DND-41 (cell line): ENCODE data around the gene ATP13A3.
A peak's percentile ranks its signal among the peaks of the same experiment; 100 is the strongest.

Experiments used
- ATAC-seq: fragments of 200-7000 bp; cut with Tn5 transposase; 3 replicates; pipeline ENCODE4 v1.9.1; 2021; ENCODE audit warnings: low read depth; ENCODE audit not compliant: insufficient read depth
- DNase-seq: peaks from one replicate; pipeline ENCODE4 v3.0.0-alpha.2; 2020
- H2AFZ ChIP-seq: 2 replicates; pipeline ENCODE4 v1.6.0; 2012; ENCODE audit warnings: low read depth, low read length
- H3K27ac ChIP-seq: 2 replicates; pipeline ENCODE4 v1.5.1; 2012; ENCODE audit warnings: low read length, inconsistent platforms
- H3K27me3 ChIP-seq: fragments of 200-600 bp; sonication (generic); 2 replicates; pipeline ENCODE4 v1.6.0; 2012; ENCODE audit warnings: low read length, mild to moderate bottlenecking, inconsistent platforms; ENCODE audit not compliant: insufficient read depth, poor library complexity
- H3K36me3 ChIP-seq: 2 replicates; pipeline ENCODE4 v1.5.1; 2012; ENCODE audit warnings: low read length, inconsistent platforms; ENCODE audit not compliant: insufficient read depth
- H3K4me1 ChIP-seq: 2 replicates; pipeline ENCODE4 v1.5.1; 2012; ENCODE audit warnings: mild to moderate bottlenecking, low read length; ENCODE audit not compliant: insufficient read depth
- H3K4me2 ChIP-seq: 2 replicates; pipeline ENCODE4 v1.6.0; 2012; ENCODE audit warnings: mild to moderate bottlenecking, moderate library complexity, low read length, inconsistent platforms; ENCODE audit not compliant: insufficient read depth
- H3K4me3 ChIP-seq, 2 experiments: fragments of 200-600 bp in 1 of 2; shearing (Covaris generic) in 1 of 2; 2 replicates each; pipeline ENCODE4 v1.5.1; 2012 to 2016; ENCODE audit warnings: inconsistent platforms in 2 of 2, low read length in 2 of 2, mild to moderate bottlenecking in 2 of 2, low read depth in 1 of 2, moderate library complexity in 1 of 2
- H3K79me2 ChIP-seq: 2 replicates; pipeline ENCODE4 v1.6.0; 2012; ENCODE audit warnings: low read length, inconsistent platforms; ENCODE audit not compliant: insufficient read depth
- H3K9ac ChIP-seq: 2 replicates; pipeline ENCODE4 v1.6.0; 2012; ENCODE audit warnings: low read depth, mild to moderate bottlenecking, inconsistent platforms, low read length, moderate library complexity
- H3K9me3 ChIP-seq: 2 replicates; pipeline ENCODE4 v1.5.1; 2012; ENCODE audit warnings: low read length, moderate library complexity, mild to moderate bottlenecking, inconsistent platforms; ENCODE audit not compliant: insufficient read depth, severe bottlenecking
- H4K20me1 ChIP-seq: 2 replicates; pipeline ENCODE4 v1.6.0; 2012; ENCODE audit warnings: low read length; ENCODE audit not compliant: insufficient read depth
- EZH2 ChIP-seq: IDR thresholded peaks from 3 replicates; pipeline ENCODE4 v1.6.1; 2012; ENCODE audit warnings: borderline replicate concordance, low read depth, mild to moderate bottlenecking, moderate library complexity, low read length, inconsistent platforms; ENCODE audit not compliant: severe bottlenecking
- TF ChIP-seq, protein P1 (sequence below): IDR thresholded peaks from 2 replicates; pipeline ENCODE4 v1.5.1; 2012; ENCODE audit warnings: borderline replicate concordance, low read length, moderate library complexity, mild to moderate bottlenecking; ENCODE audit not compliant: poor library complexity, severe bottlenecking; ENCODE audit errors: extremely low read depth

The ATP13A3 gene

GRCh38 chr3:194364652-194365434 is 122.0 kb downstream of the ATP13A3 start:
- H3K4me2 ChIP-seq, result no peak overlapping the region

DNA sequence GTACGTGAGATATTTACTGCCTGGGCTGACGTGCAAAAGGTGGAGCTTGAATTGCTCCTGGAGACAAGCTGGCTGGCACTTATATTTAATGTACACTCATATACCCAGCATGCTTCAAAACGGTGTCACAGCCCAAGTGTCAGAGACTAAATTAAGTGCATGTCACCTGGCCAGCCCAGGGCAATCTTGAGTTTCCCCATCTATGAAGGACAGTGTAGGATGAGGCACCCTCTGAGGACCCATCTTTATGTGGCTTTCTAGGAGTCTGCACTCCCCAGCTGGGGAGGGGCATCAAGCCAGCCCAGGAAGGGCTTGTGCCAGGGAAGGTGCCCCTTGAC is 122.5 kb downstream of the ATP13A3 start:
- ATAC-seq (no peak), DNase-seq (no peak)
- no peaks in the 10 kb centered on the region for H3K79me2 ChIP-seq
- no peaks in the 10 kb centered on the region for H4K20me1 ChIP-seq
- H3K36me3 ChIP-seq, result no peaks in the 10 kb centered on the region
- no peak overlapping the region for H2AFZ ChIP-seq
- H3K4me1 ChIP-seq, result no peaks in the 10 kb centered on the region
- TF ChIP-seq EZH2, result no peak
- TF ChIP-seq, protein P1, sequence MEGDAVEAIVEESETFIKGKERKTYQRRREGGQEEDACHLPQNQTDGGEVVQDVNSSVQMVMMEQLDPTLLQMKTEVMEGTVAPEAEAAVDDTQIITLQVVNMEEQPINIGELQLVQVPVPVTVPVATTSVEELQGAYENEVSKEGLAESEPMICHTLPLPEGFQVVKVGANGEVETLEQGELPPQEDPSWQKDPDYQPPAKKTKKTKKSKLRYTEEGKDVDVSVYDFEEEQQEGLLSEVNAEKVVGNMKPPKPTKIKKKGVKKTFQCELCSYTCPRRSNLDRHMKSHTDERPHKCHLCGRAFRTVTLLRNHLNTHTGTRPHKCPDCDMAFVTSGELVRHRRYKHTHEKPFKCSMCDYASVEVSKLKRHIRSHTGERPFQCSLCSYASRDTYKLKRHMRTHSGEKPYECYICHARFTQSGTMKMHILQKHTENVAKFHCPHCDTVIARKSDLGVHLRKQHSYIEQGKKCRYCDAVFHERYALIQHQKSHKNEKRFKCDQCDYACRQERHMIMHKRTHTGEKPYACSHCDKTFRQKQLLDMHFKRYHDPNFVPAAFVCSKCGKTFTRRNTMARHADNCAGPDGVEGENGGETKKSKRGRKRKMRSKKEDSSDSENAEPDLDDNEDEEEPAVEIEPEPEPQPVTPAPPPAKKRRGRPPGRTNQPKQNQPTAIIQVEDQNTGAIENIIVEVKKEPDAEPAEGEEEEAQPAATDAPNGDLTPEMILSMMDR, result no peak
- H3K9me3 ChIP-seq, result no peaks in the 10 kb centered on the region
- H3K4me3 ChIP-seq, result no peak overlapping the region
- no peak overlapping the region for H3K4me2 ChIP-seq
- no peak overlapping the region for H3K9ac ChIP-seq
- peaks cover 5% of the 10 kb centered on the region for H3K27me3 ChIP-seq
- H3K27ac ChIP-seq, result no peak overlapping the region

More at GRCh38 chr3:194364652-194365434, 122.0 kb downstream of the ATP13A3 start:
- H3K27ac ChIP-seq, result no peak overlapping the region
- H2AFZ ChIP-seq, result no peak overlapping the region
- DNase-seq (no peak), ATAC-seq (peak; percentile 59; the same call in 2 of the 3 replicates)
- H3K9ac ChIP-seq, result no peak overlapping the region
- H3K9me3 ChIP-seq, result no peaks in the 10 kb centered on the region
- no peak overlapping the region for H3K4me3 ChIP-seq
- no peaks in the 10 kb centered on the region for H4K20me1 ChIP-seq
- no peaks in the 10 kb centered on the region for H3K79me2 ChIP-seq
- no peaks in the 10 kb centered on the region for H3K4me1 ChIP-seq
- H3K27me3 ChIP-seq, result peaks cover 11% of the 10 kb centered on the region
- no peaks in the 10 kb centered on the region for H3K36me3 ChIP-seq
- TF ChIP-seq EZH2, result no peak
- TF ChIP-seq, protein P1, result no peak

GRCh38 chr3:194360568-194360967 is 126.2 kb downstream of the ATP13A3 start:
- Histone ChIP-seq H3K27me3 (no peaks in the 10 kb centered on the region), H3K4me3 (no peak overlapping the region), H3K36me3 (no peaks in the 10 kb centered on the region), H4K20me1 (no peaks in the 10 kb centered on the region), H3K4me1 (peaks cover 7% of the 10 kb centered on the region), H3K79me2 (no peaks in the 10 kb centered on the region), H3K9ac (no peak overlapping the region), H3K9me3 (no peaks in the 10 kb centered on the region), H3K27ac (no peak overlapping the region), H2AFZ (no peak overlapping the region), H3K4me2 (no peak overlapping the region)
- TF ChIP-seq, protein P1, result no peak
- TF ChIP-seq EZH2, result no peak
- no peak for DNase-seq
- ATAC-seq, result no peak
